GM21786 (cell line): ENCODE results near the gene CAND1.

ENCODE experiments used
- ATAC-seq: cut with Tn5 transposase; IDR thresholded peaks from one replicate; pipeline ENCODE4 v1.9.1; 2021; ENCODE audit not compliant: unreplicated experiment

Gene CAND1

GRCh38 chr12:67268896-67269632 lies at the start of gene CAND1:
Gene CAND1 (plus strand): TSS chr12:67269358. CDS start chr12:67269718, 360 bp downstream.
- peak; percentile 76 for ATAC-seq

DNA sequence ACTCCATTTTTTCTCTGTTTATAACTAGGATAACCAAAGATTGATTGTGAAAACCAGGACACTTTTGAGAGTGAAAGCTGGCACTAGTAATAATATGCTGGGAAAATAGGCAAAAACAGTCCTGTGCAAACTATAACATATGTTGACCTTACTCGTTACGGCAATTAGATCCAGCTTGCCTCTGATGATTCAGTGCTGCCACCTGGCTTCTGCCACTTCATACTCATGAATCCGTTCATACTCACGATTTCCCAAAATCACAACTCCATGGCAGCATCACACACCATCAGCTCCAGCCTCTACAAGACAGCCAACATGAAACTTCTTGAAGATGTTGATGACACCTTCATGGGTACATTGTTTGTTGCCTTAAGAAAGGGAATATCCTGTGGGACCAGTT lies 49.1 kb upstream of the CAND1 start:
- no peak for ATAC-seq

DNA sequence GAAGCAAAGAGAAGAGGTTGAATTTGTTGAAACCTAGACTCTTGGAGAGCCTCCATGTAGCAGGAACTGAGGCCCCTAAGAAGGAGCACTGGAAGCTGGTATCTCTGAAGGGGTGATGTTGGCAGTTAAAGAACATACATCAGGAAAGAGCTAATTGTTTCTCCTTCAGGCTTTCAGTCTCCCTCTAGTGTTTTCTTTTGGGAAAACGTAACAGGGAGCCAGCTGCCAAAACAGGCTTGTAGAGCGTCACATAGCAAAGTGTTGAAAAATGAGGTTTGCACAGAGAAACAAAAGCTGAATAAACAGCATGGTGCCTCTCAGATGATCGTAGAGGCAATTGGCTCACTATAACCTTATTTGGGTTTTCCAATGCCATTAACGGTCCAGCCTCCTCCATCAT lies 46.9 kb upstream of the CAND1 start:
- ATAC-seq: no peak

DNA sequence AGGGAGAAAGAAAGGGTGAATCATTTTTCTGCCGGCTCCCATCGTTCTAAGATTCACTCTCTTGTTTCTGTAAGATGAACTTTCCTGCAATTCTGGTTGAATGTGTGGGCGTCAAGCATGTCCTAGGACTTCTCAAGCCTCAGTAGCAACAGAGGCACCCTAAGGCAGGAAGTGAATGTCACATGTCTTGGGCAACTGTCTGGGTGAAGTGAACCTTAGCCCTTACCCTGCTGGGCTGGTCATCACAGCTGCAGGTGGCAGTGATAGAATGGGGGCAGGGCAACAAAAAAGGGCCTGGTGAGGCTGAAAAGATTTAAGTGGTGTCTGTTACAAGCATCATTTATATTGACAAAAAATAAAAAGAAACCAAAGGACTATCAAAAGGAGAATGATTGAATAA lies 45.9 kb upstream of the CAND1 start:
- no peak for ATAC-seq

DNA sequence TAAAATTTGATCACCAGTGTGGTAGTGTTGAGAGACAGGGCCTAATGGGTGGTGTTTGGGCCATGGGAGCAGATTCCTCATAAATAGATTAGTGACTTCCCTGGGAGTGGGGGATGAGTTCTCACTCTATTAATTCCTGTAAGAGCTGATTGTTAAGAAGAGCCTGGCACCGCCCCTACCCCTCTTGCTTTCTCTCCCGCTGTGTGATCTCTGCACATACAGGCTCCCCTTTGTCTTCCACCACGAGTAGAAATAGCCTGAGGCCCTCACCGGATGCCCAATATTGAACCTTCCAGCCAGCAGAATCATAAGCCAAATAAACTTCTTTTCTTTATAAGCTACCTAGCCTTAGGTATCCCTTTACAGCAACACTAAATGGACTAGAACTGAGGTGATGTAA lies 31.9 kb upstream of the CAND1 start:
- no peak for ATAC-seq

- ATAC-seq: no peak
Observed at GRCh38 chr12:67239061-67239460, 30.1 kb upstream of the CAND1 start.

- ATAC-seq: no peak
Observed at GRCh38 chr12:67241482-67241881, 27.7 kb upstream of the CAND1 start.

- ATAC-seq: no peak
Observed at GRCh38 chr12:67243260-67243659, 25.9 kb upstream of the CAND1 start.

GRCh38 chr12:67245571-67245970 lies 23.6 kb upstream of the CAND1 start:
- ATAC-seq: no peak

DNA sequence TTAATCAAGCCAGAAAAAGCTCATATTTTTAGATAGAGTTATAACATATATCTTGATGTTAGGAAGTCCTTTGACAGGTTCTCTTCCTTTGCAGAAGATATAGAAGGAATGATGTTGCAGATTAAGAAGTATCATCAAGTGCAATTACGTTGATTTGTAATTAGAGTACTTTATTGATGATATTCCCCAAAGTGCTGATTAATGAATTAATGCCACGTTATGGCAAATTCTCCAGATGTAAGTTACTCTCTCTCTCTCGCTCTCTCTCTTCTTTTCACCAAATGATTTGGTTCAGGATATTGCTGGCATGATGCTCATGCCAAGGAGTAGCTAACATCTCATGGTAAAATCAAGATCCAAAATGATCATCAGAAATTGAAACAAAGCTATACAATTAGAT lies 18.1 kb upstream of the CAND1 start:
- no peak for ATAC-seq

DNA sequence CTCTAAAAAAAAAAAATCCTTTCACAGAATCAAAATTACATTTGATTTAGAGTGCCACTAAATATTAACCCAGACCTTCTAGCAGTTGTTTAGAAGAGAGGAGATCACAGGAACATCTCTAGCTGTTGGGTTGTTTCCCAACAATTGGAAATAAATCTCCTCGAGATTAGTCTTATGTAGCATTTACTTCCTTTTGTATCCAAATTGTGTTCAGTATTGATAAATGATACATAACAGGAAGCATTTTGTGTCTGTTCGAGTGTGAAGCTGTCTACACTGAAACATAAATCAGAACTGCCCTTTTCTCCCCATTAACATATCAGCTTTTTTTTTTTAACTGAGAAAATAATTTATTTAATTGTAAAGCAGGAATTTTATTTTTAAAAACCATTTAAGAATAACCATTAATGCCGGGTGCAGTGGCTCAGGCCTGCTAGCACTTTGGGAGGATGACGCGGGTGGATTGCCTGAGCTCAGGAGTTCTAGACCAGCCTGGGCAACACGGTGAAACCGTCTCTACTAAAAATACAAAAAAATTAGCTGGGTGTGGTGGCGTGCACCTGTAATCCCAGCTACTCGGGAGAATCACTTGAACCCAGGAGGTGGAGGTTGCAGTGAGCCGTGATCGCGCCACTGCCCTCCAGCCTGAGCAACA lies 14.7 kb upstream of the CAND1 start:
- ATAC-seq: no peak

DNA sequence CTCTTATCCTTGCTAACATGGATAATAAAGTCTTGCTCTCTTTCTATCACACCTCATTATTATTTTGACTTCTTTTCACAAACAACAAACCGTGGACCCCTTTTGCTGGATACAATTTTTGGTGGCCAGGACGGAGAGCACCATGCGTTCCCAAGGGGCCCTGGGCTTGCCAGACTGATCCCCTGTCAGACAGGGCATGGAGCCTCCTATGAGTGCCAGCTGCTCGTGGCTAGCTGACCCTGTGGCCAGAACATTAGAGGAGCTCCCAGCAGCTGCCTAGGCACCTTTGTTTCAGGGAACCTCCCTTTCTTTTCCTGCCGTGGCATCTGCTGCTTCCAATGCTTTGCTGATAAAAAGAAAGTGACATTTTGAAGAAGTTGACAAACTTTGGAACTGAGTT lies 12.5 kb upstream of the CAND1 start:
- no peak for ATAC-seq

- no peak for ATAC-seq
Observed at GRCh38 chr12:67263471-67263870, 5.7 kb upstream of the CAND1 start.

DNA sequence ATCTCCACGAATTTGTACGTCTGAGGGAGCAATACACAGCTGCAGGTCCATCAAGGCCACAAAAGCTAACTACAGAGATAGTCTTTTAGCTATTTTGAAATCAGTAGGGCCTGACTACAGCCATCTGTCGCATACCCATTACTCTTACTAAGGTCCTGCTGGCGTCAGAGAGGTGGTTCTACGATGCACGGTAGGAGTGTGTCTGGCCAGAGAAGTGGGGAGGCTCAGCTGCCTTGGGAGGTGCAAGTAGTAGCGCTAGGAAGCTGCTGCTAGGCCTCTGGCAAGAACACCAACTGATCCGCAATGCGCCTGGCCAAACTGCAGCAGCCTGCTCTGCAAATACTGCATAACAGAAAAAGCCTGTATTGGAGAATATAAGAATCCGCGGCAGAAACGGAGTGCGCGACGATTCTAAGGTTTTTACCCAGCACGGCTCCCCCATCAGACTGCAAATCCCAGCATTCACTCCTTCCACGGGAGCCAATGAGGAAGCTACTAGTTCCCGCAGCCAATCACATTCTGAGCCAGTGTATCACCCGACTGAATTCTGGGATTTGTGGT lies 743 bp upstream of the CAND1 start:
- ATAC-seq: peak; percentile 78

DNA sequence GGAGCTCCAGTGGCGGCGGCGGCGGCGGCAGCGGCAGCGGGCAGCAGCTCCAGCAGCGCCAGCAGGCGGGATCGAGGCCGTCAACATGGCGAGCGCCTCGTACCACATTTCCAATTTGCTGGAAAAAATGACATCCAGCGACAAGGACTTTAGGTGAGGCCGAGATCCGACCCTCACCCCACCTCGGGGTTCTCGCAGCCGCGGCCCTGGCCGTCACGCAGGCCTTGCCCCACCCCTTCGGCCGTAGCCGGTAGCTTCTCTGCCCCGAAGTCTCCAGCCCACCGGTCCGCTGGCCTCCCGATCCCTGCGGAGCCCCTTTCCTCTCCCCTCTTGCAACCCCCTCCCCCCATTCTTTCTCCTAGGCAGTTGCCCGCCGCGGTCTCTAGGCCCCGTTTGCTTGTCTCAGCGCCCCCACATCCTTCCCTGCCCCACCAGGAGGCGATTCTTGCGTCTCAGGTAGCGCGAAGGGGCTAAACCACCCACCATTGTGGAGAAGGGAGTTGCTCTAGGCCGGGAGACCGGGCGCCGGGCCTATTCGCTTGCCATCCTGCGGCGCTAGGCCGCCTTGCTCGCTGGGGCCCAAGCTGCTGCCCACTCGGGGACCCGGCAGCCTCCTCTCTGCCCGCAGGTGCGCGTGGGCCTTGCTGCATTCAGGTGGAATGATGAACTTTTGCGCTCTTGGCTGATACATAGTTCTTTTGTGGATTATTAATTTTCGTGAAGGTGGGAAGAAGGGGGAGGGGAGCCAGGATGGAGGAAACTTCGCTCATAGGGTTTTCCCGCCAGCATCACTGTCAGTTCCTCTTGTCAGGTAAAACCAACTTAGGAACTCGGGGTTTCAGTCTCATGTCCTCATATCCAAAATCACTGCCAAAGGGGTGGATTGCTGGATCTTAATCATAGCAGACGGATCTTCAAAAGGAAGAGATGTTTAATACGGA lies 745 bp downstream of the CAND1 start:
- peak; percentile 0 for ATAC-seq

DNA sequence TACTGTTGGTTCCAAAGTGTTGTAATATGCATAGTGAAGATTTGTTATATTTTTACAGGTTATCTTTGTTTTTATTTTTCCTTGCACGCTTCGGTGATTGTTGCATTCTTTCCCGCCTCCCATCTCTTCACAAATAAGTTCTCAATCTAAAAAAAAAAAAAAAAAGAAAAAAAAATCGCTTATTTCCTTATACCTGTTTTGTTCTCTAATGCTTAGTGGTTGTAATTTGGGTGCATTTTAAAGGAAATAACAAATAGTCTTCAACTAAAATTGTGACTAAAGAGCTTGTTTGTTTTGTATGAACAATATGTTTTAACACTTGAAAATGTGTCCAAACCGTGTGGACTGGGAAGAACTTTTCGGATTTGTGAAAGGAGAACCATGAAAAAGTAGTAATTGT lies 1.5 kb downstream of the CAND1 start:
- no peak for ATAC-seq

DNA sequence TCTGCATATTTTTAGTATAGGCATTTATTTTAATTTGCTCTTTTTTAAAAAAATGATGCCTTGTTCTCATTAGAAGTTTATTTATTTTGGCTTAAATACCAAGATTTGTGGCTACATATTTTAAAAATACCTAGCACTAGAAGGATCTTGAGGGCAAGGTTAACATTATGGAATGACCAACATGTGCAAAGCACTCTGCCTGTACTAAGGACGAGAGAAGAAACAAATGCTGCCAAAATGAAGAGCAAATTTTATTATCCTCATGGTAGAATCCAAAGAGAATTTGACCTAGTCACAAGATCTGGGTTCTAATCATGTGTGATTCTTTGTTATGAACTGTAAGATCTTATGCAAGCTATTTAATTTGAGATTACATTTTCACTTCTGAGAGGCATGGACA lies 2.8 kb downstream of the CAND1 start:
- ATAC-seq: no peak

DNA sequence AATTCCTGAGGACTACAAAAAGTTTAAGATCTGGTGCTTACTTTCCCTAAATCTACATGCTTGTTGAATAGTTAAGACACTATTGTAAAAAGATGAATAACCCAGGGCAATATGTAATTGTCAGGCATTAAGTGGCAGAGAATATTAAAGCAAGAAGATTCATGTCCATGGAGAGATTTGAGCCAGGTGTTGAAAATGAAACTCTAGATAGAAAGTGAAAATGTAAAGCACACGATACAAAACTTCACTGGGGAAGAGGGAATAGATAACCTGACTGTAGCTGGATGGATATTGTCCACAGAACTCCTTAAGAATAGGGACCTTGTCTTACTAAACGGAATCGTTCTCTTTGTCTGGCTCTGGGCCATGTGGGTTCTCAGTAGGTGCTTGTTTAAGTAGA lies 5.0 kb downstream of the CAND1 start:
- ATAC-seq: no peak

DNA sequence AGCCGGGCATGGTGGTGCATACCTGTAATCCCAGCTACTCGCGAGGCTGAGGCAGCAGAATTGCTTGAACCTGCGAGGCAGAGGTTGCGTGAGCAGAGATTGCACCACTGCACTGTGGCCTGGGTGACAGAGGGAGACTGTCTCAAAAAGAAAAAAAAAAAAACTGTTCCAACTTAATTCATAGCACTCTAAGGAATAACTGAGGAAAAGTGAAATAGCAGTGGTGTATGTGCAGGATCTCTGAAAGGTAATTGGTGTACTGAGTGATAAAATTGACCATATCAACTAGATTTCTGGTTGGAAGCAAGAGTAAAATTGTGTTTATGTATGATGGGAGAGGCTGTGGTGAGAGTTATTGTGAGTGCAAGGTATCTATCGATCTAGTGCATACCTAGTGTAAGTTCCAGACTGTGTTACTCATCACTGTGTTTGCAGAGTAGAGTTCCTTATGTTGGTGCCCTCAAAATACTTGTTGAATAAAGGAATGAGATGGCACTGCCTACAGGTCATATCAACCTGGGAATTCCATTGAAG lies 6.3 kb downstream of the CAND1 start:
- ATAC-seq: no peak

DNA sequence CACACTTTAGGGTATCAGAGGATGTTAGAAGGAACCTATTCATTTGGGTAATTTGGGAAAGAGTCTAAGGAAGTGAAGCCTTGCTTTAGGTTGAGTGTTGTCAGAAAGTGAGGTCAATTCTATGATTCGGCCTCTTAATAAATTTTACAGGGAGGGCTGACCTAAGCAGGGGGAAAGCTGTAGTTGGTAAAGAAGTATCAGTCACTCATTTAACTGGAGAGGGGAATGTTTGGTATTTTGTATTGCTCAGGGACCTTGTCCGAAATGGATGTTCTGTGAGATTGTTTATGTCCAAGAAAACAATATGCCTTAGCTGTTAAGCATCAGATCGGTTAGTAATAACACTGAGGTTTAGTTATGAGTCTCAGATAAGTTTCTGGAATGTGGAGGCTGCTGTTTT lies 7.3 kb downstream of the CAND1 start:
- ATAC-seq: no peak

GRCh38 chr12:67279637-67280036 lies 10.5 kb downstream of the CAND1 start:
- ATAC-seq: no peak
